GM12801 (cell line): ENCODE data around the gene SENP3.

Source experiments
- CTCF ChIP-seq: IDR thresholded peaks from one replicate; pipeline ENCODE4 v1.5.1; 2011; ENCODE audit warnings: control low read depth; ENCODE audit not compliant: insufficient read length; ENCODE audit errors: extremely low read depth

SENP3 gene

GRCh38 chr17:7549401-7550055, 12.2 kb upstream of the SENP3 start:
- no peak for TF ChIP-seq CTCF

DNA sequence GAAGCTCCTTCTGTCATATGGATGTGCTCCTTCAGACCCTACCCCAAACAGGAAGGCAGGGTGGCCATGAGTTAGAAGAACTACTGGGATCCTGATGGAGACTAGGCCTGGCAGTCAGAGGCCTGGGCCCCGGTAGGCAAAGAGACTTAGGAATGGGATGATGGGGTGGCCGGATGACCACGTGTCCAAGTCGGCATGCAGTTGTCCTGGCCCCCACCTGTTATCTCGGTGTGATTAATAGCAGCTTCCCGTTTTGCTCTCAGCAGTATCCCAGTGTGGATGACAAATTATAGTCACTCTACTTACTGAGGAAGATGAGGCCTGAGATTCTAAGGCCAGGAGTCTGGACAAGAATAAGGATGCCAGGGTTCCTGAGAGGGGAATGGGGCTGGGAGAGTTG, 11.4 kb upstream of the SENP3 start:
- no peak for TF ChIP-seq CTCF

DNA sequence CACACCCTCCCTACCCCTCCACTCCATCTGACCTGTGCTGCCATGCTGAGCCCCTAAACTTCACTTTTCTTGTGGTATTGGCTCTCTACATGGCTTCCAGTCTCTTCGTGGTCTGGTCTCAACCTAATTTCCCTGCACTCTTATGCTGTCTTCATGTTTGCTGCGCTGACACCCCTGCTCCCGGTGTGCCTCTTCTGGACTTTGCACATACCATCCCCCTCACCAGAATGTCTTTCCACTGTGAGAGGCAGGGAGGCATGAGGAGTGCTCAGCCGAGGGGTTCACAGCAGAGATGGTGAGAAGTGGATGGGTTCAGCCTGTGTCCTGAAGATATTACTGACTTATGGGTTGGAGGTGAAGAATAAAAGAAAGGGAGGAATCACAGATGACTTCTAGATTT, 10.3 kb upstream of the SENP3 start:
- no peak for TF ChIP-seq CTCF

DNA sequence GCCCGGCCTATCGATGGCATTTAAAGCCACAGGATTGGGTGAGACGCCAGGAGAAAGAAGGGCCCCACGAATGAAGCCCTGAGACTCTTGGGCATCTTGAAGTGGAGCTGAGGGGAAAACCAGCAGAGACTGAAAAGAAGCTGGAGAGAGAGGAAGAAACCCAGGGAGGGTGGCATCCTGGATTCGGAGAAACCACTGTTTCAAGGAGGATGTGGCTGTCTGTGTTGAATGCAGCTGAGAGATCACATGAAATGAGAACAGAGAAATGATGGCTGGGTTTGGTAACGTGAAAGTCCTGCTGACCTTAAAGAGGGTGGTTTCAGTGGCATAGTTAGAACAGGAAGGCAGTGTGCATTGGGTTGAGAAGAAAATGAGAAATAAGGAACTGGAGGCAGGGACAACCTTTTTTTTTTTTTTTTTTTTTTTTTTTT, 9.1 kb upstream of the SENP3 start:
- TF ChIP-seq CTCF = no peak

DNA sequence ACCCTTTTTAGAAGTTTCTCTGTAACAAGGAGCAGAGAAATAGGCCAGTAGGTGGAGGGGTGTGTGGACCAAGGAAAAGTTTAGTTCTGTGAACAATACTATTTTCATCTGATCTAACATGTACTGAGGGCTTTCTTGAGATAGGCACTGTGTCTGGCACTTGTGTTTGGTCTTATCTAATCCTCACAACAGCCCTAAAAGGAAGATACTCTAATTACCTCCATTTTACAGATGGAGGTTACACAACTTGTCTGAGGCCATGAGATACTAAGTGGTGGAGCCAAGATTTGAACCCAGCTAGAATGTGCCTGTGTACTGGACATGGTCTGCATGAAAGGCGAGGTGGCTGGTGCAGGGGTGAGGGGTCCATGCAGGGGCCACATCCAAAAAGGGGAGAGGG, 8.4 kb upstream of the SENP3 start:
- no peak for TF ChIP-seq CTCF

- TF ChIP-seq CTCF = no peak
Observed at GRCh38 chr17:7555320-7555948, 6.3 kb upstream of the SENP3 start.

DNA sequence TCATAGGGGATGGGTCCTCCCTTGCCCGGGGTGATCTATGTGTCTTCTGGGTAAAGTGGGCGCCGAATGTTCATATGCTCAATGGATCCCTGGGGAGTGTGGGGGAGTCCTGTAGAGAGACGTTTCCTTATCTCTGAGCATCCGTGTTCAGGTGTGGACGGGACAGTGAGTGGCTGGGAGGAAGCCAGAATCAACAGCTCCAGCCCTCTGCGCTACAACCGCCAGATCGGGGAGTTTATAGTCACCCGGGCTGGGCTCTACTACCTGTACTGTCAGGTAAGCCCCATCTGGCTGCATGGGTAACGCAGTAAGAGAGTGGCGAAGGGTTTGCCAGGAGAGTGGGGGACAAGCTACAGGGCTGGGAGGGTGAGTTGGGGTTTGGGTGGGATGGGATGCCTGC, 5.1 kb upstream of the SENP3 start:
- TF ChIP-seq CTCF = no peak
